C4-2B (cell line): ENCODE data around the gene ICAM2.

Experiments
- H3K27ac ChIP-seq: fragments of 450-650 bp; 2 replicates; pipeline ENCODE4 v1.5.1; 2017
- ZFX ChIP-seq: fragments of 450-650 bp; IDR thresholded peaks from 2 replicates; pipeline ENCODE4 v1.6.1; 2017
- TF ChIP-seq, protein P1 (sequence below): fragments of 450-650 bp; conservative IDR thresholded peaks from 2 replicates; pipeline ENCODE4 v1.5.1; 2017; ENCODE audit warnings: mild to moderate bottlenecking

Gene ICAM2

DNA sequence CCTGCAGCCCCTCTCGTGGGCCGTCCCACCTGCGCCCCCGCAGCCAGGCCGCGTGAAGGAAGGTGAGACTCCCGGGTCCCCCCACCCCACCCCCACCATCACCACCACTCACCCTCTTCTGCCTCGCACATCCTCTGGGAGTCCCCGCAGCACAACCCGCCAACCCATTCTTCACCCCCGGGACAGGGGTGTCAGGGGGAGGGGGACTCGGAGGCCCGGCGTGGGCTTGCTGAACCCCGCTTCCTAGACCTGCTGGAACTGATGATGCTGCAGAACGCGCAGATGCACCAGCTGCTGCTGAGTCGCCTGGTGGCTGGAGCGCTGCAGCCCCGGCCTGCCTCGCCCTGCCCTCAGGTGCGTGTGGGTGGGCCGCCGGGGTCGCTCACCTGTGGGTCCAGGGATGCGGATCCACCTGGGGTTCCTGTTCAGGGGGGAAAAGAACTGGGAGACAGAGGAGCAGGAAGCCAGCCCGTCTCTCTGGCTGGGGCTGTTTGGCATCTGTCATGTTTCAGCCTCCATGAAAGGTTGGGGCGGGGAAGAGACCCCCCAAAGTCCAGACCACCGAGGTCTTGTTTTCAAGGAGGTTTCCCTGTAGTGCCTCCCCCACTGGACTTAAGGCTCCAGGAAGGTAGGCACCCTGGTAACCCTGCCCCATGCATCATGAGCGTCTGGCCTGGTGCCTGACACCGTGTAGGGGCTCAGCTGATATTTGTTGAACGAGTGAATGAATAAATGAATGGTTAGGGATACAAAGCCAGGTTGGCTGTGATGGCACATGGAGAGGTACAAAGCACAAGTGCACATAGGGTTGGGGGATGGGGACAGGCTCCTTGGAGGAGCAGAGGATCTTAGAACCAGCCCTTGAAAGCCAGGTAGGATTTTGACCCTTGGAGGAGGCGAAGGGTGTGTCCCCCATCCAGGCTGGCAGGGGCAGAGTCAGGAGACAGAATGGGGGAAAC is 21.4 kb downstream of the ICAM2 start:
- TF ChIP-seq, protein P1, sequence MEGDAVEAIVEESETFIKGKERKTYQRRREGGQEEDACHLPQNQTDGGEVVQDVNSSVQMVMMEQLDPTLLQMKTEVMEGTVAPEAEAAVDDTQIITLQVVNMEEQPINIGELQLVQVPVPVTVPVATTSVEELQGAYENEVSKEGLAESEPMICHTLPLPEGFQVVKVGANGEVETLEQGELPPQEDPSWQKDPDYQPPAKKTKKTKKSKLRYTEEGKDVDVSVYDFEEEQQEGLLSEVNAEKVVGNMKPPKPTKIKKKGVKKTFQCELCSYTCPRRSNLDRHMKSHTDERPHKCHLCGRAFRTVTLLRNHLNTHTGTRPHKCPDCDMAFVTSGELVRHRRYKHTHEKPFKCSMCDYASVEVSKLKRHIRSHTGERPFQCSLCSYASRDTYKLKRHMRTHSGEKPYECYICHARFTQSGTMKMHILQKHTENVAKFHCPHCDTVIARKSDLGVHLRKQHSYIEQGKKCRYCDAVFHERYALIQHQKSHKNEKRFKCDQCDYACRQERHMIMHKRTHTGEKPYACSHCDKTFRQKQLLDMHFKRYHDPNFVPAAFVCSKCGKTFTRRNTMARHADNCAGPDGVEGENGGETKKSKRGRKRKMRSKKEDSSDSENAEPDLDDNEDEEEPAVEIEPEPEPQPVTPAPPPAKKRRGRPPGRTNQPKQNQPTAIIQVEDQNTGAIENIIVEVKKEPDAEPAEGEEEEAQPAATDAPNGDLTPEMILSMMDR = no peak
- TF ChIP-seq ZFX = no peak
- no peak overlapping the region for H3K27ac ChIP-seq

DNA sequence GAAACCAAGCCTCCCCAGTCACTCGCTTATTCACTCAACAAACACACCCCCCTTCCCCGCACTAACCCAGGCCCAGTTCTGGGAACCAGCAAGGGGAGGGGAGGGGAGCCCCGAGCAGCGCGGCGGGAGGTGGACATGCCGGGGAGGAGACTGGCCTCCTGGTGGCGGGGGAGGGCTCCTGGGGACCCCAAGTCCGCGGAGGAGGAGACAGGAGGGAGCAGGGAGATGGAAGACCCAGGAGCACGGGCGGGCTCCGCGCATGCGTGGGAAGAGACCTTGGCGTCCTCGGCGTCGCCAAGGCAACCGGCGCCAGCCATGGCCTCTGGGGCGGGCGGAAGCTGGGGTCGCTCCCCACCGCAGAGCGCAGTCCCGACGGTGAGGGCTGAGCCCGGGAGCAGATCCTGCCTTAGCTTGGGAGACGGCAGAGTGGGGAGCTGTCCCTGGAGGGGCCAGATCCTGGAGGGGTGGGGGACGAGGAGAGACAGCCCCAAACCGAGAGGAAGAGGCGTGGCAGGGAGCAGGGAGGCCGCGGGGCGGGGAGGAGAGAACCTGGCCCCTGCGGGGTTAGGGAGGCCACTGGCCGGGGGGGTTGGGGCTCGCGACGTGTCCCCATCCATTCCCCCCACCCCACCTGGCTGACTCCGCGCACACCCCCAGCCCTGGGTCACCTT is 22.2 kb downstream of the ICAM2 start, which contains the start of gene PRR29:
Gene PRR29 (plus strand): TSS at position 302 of the 671 bp plus-strand sequence. CDS start 14 bp downstream, at position 316.
- TF ChIP-seq, protein P1 = no peak
- TF ChIP-seq ZFX = no peak
- no peak within 1 kb of the TSS; the same call in 1 of the 2 replicates for H3K27ac ChIP-seq

DNA sequence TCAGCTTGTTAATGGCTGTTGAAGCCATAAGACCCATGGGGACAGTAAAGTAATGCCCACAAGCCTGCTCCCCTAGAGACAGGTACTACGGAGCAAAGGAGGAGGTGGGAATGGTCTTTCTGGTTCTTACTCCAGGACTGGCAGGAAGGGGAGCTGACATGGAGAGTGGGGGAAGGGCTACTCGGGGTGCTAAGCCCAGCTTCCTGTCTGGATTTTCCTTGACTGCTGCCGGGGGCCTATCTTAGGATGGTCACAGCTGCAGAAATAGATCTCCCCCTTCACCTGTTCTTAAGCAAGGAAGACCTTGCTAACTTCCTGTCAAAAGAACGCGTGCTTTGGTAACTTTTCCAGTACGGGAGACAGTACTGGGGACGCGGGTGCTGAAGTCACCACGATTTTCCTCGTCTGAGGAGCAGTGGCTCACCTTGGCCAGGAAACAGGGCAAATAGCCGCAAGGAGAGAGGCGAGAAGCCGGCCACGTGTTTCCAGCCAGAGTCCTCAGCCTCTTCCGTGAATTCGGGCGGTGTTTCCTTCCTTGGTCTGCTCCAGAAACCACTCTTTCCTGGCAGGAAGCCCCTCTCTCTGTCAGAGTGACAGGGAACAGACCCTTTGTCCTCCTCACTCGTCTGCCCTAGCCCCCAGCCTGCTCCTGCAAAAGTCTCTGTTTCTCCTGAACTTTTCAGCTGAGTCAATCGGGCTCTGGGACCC is 22.9 kb downstream of the ICAM2 start:
- TF ChIP-seq, protein P1 = no peak
- no peak for TF ChIP-seq ZFX
- no peak overlapping the region for H3K27ac ChIP-seq

DNA sequence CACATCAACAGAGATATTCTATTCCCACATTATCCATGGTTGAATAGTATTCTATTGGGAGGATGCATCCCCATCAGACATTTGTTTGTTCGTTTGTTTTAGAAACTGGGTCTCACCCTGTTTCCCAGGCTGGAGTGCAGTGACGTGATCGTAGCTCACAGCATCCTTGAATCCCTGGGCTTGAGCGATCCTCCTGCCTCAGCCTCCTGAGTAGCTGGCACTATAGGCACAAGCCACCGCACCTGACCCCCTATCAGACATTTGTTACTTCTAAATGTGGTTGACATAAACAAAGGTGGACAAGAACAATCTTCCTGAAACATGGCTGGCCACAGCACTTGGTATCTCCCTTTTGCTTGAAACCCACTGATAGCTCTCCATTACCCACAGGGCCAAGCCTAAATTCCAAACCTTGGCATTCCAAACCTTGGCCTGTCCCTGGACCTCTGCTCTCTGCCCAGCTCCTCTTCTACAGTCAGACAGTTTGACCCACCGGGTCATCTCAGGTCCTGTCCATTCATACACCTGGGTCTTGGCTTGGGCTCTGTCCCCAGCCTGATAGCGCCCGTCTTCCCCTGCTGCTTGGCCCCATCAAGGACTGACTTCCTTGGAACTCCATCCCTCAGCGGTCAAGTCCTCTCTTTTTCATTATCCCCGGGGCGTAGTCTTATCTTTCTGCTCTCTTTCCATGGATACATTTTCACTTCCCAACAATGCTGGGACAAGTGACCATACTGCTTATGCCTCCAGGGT is 23.8 kb downstream of the ICAM2 start:
- TF ChIP-seq, protein P1 = no peak
- TF ChIP-seq ZFX = no peak
- no peak overlapping the region for H3K27ac ChIP-seq

DNA sequence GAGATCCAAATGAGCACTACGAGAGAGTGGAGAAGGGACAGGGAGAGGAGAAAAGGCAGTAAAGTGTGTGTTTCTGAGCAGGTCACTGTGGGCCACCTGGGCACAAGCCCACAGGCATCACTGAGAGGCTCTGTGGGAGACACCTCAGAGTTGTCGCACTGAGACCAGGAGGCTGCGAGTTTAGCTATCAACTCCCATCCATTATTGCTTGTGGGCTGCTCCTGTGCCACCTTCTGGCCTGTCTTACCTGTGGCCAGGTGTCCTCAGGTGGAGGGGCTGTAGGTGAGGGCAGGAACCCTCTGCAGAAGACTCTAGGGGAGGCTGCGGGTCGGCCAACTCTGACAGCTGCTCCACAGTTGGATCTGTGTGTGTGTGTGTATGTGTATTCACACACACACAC is 24.8 kb downstream of the ICAM2 start:
- TF ChIP-seq ZFX = no peak
- TF ChIP-seq, protein P1 = no peak
- H3K27ac ChIP-seq = no peak overlapping the region

DNA sequence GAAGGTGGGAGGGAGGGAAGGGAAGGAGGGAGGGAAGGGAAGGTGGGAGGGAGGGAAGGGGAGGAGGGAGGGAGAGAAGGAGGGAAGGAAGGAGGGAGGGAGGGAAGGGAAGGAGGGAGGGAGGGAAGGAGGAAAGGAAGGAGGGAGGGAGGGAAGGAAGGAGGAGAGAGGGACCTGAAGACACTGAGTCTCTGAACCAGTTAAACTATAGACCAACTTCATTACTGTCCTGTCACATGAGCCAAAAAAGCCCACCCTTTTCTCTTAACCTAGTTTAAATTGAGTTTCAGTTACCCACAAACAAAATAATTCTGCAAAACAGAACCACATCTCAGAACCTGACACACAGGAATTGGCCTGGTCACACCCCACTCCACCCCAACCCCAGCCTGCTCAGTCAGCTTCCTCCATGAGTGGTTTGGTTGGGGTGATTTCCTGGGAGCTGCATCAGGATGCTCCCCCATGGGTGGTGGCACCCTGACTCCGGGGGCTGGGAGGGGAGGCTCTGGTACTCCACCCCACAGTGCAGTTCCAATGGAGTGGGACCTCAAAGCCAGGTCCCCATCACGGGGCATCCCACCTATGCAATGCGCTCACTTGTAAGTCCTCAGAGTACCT is 27.0 kb downstream of the ICAM2 start:
- TF ChIP-seq, protein P1 = no peak
- no peak for TF ChIP-seq ZFX
- no peak overlapping the region for H3K27ac ChIP-seq
